ENCODE data around the gene IL18BP.

Gene IL18BP

GRCh38 chr11:72005347-72006260, 6.9 kb downstream of the IL18BP start:
- TF ChIP-seq CTCF (IDR thresholded peaks at IDR 0.05; ENCODE audit: borderline replicate concordance, insufficient read depth, low read depth, low read length), result no peak
- H3K4me3 ChIP-seq (ENCODE audit: low read depth, low read length), result no peak overlapping the region

- H3K4me3 ChIP-seq (ENCODE audit: low read depth, low read length), result no peak overlapping the region
- TF ChIP-seq CTCF (IDR thresholded peaks at IDR 0.05; ENCODE audit: borderline replicate concordance, insufficient read depth, low read depth, low read length), result no peak
These were observed 7.8 kb downstream of the IL18BP start for GRCh38 chr11:72006309-72007088.

- H3K4me3 ChIP-seq (ENCODE audit: low read depth, low read length), result no peak overlapping the region
- TF ChIP-seq CTCF (IDR thresholded peaks at IDR 0.05; ENCODE audit: borderline replicate concordance, insufficient read depth, low read depth, low read length), result no peak
These were observed 8.4 kb downstream of the IL18BP start for GRCh38 chr11:72007089-72007476.

GRCh38 chr11:72007587-72007986, 8.9 kb downstream of the IL18BP start:
- H3K4me3 ChIP-seq (ENCODE audit: low read depth, low read length), result no peak overlapping the region
- no peak for TF ChIP-seq CTCF (IDR thresholded peaks at IDR 0.05; ENCODE audit: borderline replicate concordance, insufficient read depth, low read depth, low read length)

- no peak overlapping the region for H3K4me3 ChIP-seq (ENCODE audit: low read depth, low read length)
- TF ChIP-seq CTCF (IDR thresholded peaks at IDR 0.05; ENCODE audit: borderline replicate concordance, insufficient read depth, low read depth, low read length), result no peak
These were observed 10.0 kb downstream of the IL18BP start for GRCh38 chr11:72008728-72009127.

- H3K4me3 ChIP-seq (ENCODE audit: low read depth, low read length), result no peak overlapping the region
- TF ChIP-seq CTCF (IDR thresholded peaks at IDR 0.05; ENCODE audit: borderline replicate concordance, insufficient read depth, low read depth, low read length), result no peak
These were observed 10.4 kb downstream of the IL18BP start for GRCh38 chr11:72009156-72009555.

Measured in GM12875 (cell line).